Caco-2 (cell line): ENCODE data around the gene GCNT2. TPM values are rescaled to one million over a fixed set of nuclear protein-coding genes. Genes with fewer than 3 reads are reported as not detected.

Experiments used
- BruUV-seq: library from RNA; stranded (reverse); fragments of 400-500 nt; replicated peaks from 2 replicates; lab custom pipeline; 2021; lab: Mats Ljungman, UMichigan
- CTCF ChIA-PET: fragments of 300-600 bp; sonication (Branson Sonifier 250); formaldehyde crosslinking; loops from one replicate; lab custom pipeline; 2022; ENCODE audit warnings: antibody characterized with exemption; lab: Charles Lee
- POLR2A ChIA-PET: fragments of 300-600 bp; sonication (Branson Sonifier 250); formaldehyde crosslinking; loops from one replicate; lab custom pipeline; 2022; ENCODE audit warnings: antibody characterized with exemption; lab: Charles Lee
- DNase-seq, 2 experiments: peaks; one replicate each; pipeline versions ENCODE4 v3.0.0 to v3.0.0-alpha.2; 2020 to 2022
- H3K27me3 ChIP-seq: replicated peaks from 2 replicates; pipeline ENCODE4 v1.6.0; 2011; ENCODE audit warnings: low read length; ENCODE audit not compliant: control insufficient read depth, insufficient read depth
- H3K36me3 ChIP-seq: 2 replicates; pipeline ENCODE4 v1.5.1; 2011; ENCODE audit warnings: low read length; ENCODE audit not compliant: control insufficient read depth, insufficient read depth
- H3K4me1 ChIP-seq: fragments of 250-450 bp; sonication (Bioruptor Pico); 2 replicates; pipeline ENCODE4 v1.5.1; 2020; ENCODE audit warnings: mild to moderate bottlenecking
- H3K4me3 ChIP-seq: 2 replicates; pipeline ENCODE4 v1.5.1; 2011; ENCODE audit warnings: low read depth, mild to moderate bottlenecking, control low read depth, low read length
- H3K9me3 ChIP-seq: fragments of 250-450 bp; sonication (Bioruptor Pico); 2 replicates; pipeline ENCODE4 v1.5.1; 2020; ENCODE audit warnings: mild to moderate bottlenecking, moderate library complexity
- H3K27ac Mint-ChIP-seq: one replicate; pipeline ENCODE4 v1.8.0; 2022; ENCODE audit warnings: mixed read lengths; ENCODE audit not compliant: unreplicated experiment
- H3K27me3 Mint-ChIP-seq: one replicate; pipeline ENCODE4 v1.8.0; 2022; ENCODE audit warnings: mixed read lengths; ENCODE audit not compliant: insufficient read depth, unreplicated experiment
- H3K36me3 Mint-ChIP-seq: one replicate; pipeline ENCODE4 v1.8.0; 2022; ENCODE audit warnings: mild to moderate bottlenecking, mixed read lengths; ENCODE audit not compliant: insufficient read depth, unreplicated experiment
- H3K4me1 Mint-ChIP-seq: one replicate; pipeline ENCODE4 v1.8.0; 2022; ENCODE audit warnings: low read depth, mixed read lengths; ENCODE audit not compliant: unreplicated experiment
- H3K4me3 Mint-ChIP-seq: one replicate; pipeline ENCODE4 v1.8.0; 2022; ENCODE audit warnings: mild to moderate bottlenecking, moderate library complexity, mixed read lengths; ENCODE audit not compliant: unreplicated experiment
- H3K9me3 Mint-ChIP-seq: one replicate; pipeline ENCODE4 v1.8.0; 2022; ENCODE audit warnings: mixed read lengths; ENCODE audit not compliant: unreplicated experiment
- intact Hi-C: fragments of 100-400 bp; cut with micrococcal nuclease; formaldehyde crosslinking; loops from one replicate; pipeline ENCODE4 v1.10.0; 2022; ENCODE audit not compliant: unreplicated experiment
- total RNA-seq: library from RNA; stranded (reverse); gene quantifications from 2 replicates; pipeline ENCODE4 v1.2.3, GENCODE V29; 2022
- TF ChIP-seq, protein P1 (sequence below), 2 experiments: fragments of 200-600 bp in 1 of 2; IDR thresholded peaks; 1 replicate in 1 of 2; 2 replicates in 1 of 2; pipeline versions ENCODE4 v1.5.1 to v1.8.0; 2011 to 2022; ENCODE audit warnings: antibody characterized with exemption in 1 of 2, control low read depth in 1 of 2, inconsistent platforms in 1 of 2, low read depth in 1 of 2, low read length in 1 of 2, mild to moderate bottlenecking in 1 of 2, moderate library complexity in 1 of 2; ENCODE audit not compliant: insufficient read depth in 1 of 2, severe bottlenecking in 1 of 2, unreplicated experiment in 1 of 2

GCNT2 gene
- total RNA-seq, 1 experiment from 2014 or later = 70.7 TPM

DNA sequence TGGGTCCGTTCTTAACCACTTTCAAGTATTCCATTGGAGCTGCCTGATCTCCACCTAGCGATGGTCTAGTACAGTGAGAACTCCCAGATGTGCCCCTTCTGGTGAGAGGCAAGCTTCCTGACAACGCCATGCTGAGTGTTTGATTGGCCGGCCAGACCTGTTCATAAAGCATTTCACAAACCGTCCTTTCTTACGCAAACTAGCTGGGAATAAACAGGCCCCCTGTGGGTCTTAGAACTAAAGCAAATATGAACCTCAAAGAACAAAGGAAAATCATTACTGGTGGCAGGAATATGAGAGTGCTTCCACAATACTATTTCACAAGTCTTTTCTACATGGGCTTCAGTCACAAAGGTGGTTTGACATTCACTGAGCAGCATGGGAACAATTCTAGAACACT is 15.6 kb upstream of the GCNT2 start:
- Mint-ChIP-seq H3K36me3 (no peaks in the 10 kb centered on the region), H3K4me1 (peaks cover 6% of the 10 kb centered on the region), H3K27me3 (no peaks in the 10 kb centered on the region), H3K9me3 (no peaks in the 10 kb centered on the region), H3K4me3 (no peak overlapping the region), H3K27ac (no peak overlapping the region)
- TF ChIP-seq, protein P1, sequence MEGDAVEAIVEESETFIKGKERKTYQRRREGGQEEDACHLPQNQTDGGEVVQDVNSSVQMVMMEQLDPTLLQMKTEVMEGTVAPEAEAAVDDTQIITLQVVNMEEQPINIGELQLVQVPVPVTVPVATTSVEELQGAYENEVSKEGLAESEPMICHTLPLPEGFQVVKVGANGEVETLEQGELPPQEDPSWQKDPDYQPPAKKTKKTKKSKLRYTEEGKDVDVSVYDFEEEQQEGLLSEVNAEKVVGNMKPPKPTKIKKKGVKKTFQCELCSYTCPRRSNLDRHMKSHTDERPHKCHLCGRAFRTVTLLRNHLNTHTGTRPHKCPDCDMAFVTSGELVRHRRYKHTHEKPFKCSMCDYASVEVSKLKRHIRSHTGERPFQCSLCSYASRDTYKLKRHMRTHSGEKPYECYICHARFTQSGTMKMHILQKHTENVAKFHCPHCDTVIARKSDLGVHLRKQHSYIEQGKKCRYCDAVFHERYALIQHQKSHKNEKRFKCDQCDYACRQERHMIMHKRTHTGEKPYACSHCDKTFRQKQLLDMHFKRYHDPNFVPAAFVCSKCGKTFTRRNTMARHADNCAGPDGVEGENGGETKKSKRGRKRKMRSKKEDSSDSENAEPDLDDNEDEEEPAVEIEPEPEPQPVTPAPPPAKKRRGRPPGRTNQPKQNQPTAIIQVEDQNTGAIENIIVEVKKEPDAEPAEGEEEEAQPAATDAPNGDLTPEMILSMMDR (IDR thresholded peaks at IDR 0.05; ENCODE audit: insufficient read depth in 1 of 2, low read depth in 1 of 2, low read length in 1 of 2, severe bottlenecking in 1 of 2, unreplicated experiment in 1 of 2) = no peak
- DNase-seq = peak in 1 of 2 experiments; percentile 30
- H3K4me1 ChIP-seq = no peaks in the 10 kb centered on the region
- H3K36me3 ChIP-seq = no peaks in the 10 kb centered on the region
- H3K4me3 ChIP-seq = no peak overlapping the region
- BruUV-seq = no TSS peak
- ChIA-PET POLR2A (interaction anchor here (0.7 to 1.0 kb wide), 2 partner anchors 16 to 189 kb away, joined by 3 read pairs; partner anchors contain the start of genes C6orf52, GCNT2 and PAK1IP1), CTCF (no interaction called here)
- H3K27me3 ChIP-seq = no peaks in the 10 kb centered on the region
- no peaks in the 10 kb centered on the region for H3K9me3 ChIP-seq
- intact Hi-C loops = no loop called here

- ChIA-PET CTCF (no interaction called here), POLR2A (no interaction called here)
- Histone ChIP-seq H3K4me1 (peaks cover 15% of the 10 kb centered on the region), H3K27me3 (no peaks in the 10 kb centered on the region), H3K36me3 (no peaks in the 10 kb centered on the region), H3K9me3 (no peaks in the 10 kb centered on the region), H3K4me3 (no peak overlapping the region)
- Mint-ChIP-seq H3K9me3 (no peaks in the 10 kb centered on the region), H3K4me1 (peaks cover 22% of the 10 kb centered on the region), H3K36me3 (no peaks in the 10 kb centered on the region), H3K4me3 (no peak overlapping the region), H3K27ac (no peak overlapping the region), H3K27me3 (no peaks in the 10 kb centered on the region)
- TF ChIP-seq, protein P1 (IDR thresholded peaks at IDR 0.05; ENCODE audit: insufficient read depth in 1 of 2, low read depth in 1 of 2, low read length in 1 of 2, severe bottlenecking in 1 of 2, unreplicated experiment in 1 of 2) = no peak
- DNase-seq = no peak
- intact Hi-C loops = no loop called here
- no TSS peak for BruUV-seq
These were observed 13.9 kb upstream of the GCNT2 start for GRCh38 chr6:10507298-10507697.

DNA sequence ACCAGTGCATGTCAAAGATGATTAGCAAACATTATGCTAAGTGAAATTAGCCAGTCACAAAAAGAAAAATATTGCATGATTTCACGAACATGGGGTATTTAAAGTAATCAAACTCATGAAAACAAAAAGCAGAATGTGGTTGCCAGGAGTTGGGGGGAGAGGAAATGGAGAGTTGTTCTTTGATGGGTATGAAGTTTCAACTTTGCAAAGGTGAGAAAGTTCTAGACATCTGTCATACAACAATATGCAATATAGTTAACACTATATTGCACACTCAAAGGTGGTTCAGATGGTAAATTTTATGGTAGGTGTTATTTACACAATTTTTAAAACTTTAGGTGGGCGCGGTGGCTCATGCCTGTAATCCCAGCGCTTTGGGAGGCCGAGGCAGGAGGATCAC is 13.4 kb upstream of the GCNT2 start:
- TF ChIP-seq, protein P1 (IDR thresholded peaks at IDR 0.05; ENCODE audit: insufficient read depth in 1 of 2, low read depth in 1 of 2, low read length in 1 of 2, severe bottlenecking in 1 of 2, unreplicated experiment in 1 of 2) = no peak
- ChIA-PET POLR2A (no interaction called here), CTCF (no interaction called here)
- peaks cover 22% of the 10 kb centered on the region for H3K4me1 Mint-ChIP-seq
- no peaks in the 10 kb centered on the region for H3K27me3 Mint-ChIP-seq
- BruUV-seq = no TSS peak
- Histone ChIP-seq H3K9me3 (no peaks in the 10 kb centered on the region), H3K27me3 (no peaks in the 10 kb centered on the region), H3K4me3 (no peak overlapping the region), H3K4me1 (peaks cover 15% of the 10 kb centered on the region), H3K36me3 (no peaks in the 10 kb centered on the region)
- H3K4me3 Mint-ChIP-seq = no peak overlapping the region
- no peaks in the 10 kb centered on the region for H3K9me3 Mint-ChIP-seq
- no peak for DNase-seq
- H3K36me3 Mint-ChIP-seq = no peaks in the 10 kb centered on the region
- intact Hi-C loops = no loop called here
- H3K27ac Mint-ChIP-seq = no peak overlapping the region
